ENCODE measurements around the gene JAZF1.
"Not testable (repeated sequence)": the region's sequence is repeated elsewhere in the genome, so short reads cannot be mapped to it uniquely, and the experiment has no call there.

JAZF1 gene

DNA sequence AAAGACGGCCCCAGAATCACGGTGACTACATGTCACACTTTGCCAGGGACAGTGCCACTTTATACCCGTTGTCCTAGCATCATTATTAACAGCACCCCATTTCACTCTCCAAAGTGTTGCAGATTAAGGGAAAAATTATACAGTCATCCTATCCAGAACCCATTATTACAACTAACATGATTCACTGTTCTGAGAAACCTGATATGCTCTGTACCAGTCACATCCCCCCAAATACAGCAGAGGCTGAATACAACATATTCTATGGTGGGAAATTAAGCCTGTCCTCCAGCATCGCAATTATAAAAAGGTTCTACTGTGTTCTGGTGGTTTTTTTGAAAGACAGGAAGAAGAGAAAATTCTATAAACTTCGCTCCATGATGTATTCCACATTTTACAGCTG is 162.1 kb downstream of the JAZF1 start:
- DNase-seq (ENCODE audit: low read depth) = peak; percentile 47
- no peak overlapping the region for H3K4me3 ChIP-seq (ENCODE audit: low read depth, low read length)
- no peak for TF ChIP-seq CTCF (conservative IDR thresholded peaks at IDR 0.05; ENCODE audit: low read depth, low read length)

- DNase-seq (ENCODE audit: low read depth) = no peak
- H3K4me3 ChIP-seq (ENCODE audit: low read depth, low read length) = no peak overlapping the region
- no peak for TF ChIP-seq CTCF (conservative IDR thresholded peaks at IDR 0.05; ENCODE audit: low read depth, low read length)
Observed at GRCh38 chr7:28018020-28018419, 162.6 kb downstream of the JAZF1 start.

- DNase-seq (ENCODE audit: low read depth) = no peak
- no peak for TF ChIP-seq CTCF (conservative IDR thresholded peaks at IDR 0.05; ENCODE audit: low read depth, low read length)
Observed at GRCh38 chr7:28017372-28017771, 163.2 kb downstream of the JAZF1 start.

GRCh38 chr7:28016297-28016696 is 164.3 kb downstream of the JAZF1 start:
- H3K4me3 ChIP-seq (ENCODE audit: low read depth, low read length) = no peak overlapping the region
- no peak for DNase-seq (ENCODE audit: low read depth)
- no peak for TF ChIP-seq CTCF (conservative IDR thresholded peaks at IDR 0.05; ENCODE audit: low read depth, low read length)

More at GRCh38 chr7:28017372-28017771, 163.2 kb downstream of the JAZF1 start:
- no peak overlapping the region for H3K4me3 ChIP-seq (ENCODE audit: low read depth, low read length)

DNA sequence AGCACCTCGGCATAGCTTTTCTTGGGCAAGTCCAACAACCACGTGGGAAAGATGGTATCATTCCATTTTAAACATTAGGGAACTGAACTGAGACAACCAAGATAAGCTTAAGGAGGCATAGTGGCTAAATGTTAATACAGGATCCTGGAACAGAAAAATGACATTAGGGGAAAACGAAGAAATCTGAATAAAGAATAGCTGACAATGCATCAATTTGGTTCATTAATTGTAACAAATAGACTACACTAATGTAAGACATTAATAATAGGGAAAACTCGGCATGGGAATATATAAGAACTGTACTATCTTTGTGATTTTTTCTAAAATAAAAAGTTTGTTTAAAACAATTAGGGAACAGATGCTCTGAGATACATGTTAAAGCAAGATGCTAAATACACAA is 165.4 kb downstream of the JAZF1 start:
- TF ChIP-seq CTCF (conservative IDR thresholded peaks at IDR 0.05; ENCODE audit: low read depth, low read length) = no peak
- H3K4me3 ChIP-seq (ENCODE audit: low read depth, low read length) = no peak overlapping the region
- no peak for DNase-seq (ENCODE audit: low read depth)

- DNase-seq (ENCODE audit: low read depth); H3K4me3 ChIP-seq (ENCODE audit: low read depth, low read length): not testable (repeated sequence)
Observed at GRCh38 chr7:28014340-28014739, 166.3 kb downstream of the JAZF1 start.

GRCh38 chr7:28013441-28013840 is 167.2 kb downstream of the JAZF1 start:
- no peak overlapping the region for H3K4me3 ChIP-seq (ENCODE audit: low read depth, low read length)
- no peak for DNase-seq (ENCODE audit: low read depth)
- TF ChIP-seq CTCF (conservative IDR thresholded peaks at IDR 0.05; ENCODE audit: low read depth, low read length) = no peak

DNA sequence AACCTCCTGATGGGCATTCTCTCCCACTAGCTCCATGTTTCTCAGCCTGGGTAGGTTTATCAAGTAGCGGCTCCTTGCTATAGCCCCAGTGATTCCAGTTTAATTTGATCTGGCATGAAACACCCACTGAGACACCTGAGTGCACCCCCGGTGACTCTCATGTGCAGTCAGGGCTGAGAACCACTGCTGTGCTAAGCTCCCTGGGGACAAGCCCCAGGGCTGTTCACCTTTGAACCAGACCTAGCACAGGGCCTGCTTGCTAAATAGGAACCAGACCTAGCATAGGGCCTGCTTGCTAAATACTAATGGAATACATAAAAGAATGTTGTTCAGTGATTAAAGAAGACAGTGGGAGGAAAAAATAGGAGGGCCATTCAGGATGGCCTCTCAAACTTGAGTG is 167.6 kb downstream of the JAZF1 start:
- H3K4me3 ChIP-seq (ENCODE audit: low read depth, low read length) = no peak overlapping the region
- no peak for TF ChIP-seq CTCF (conservative IDR thresholded peaks at IDR 0.05; ENCODE audit: low read depth, low read length)
- DNase-seq (ENCODE audit: low read depth) = no peak

All from choroid plexus epithelial cell (primary cell).